IPS DF 4.7 (cell line): ENCODE results near the gene NPIPA2.
"Not testable (repeated sequence)": the region's sequence is repeated elsewhere in the genome, so short reads cannot be mapped to it uniquely, and the experiment has no call there.

Experiments used
- DNase-seq: peaks from one replicate; pipeline ENCODE4 v3.0.0-alpha.2; 2013; ENCODE audit warnings: low spot score; ENCODE audit errors: extremely low read depth

Gene NPIPA2

DNA sequence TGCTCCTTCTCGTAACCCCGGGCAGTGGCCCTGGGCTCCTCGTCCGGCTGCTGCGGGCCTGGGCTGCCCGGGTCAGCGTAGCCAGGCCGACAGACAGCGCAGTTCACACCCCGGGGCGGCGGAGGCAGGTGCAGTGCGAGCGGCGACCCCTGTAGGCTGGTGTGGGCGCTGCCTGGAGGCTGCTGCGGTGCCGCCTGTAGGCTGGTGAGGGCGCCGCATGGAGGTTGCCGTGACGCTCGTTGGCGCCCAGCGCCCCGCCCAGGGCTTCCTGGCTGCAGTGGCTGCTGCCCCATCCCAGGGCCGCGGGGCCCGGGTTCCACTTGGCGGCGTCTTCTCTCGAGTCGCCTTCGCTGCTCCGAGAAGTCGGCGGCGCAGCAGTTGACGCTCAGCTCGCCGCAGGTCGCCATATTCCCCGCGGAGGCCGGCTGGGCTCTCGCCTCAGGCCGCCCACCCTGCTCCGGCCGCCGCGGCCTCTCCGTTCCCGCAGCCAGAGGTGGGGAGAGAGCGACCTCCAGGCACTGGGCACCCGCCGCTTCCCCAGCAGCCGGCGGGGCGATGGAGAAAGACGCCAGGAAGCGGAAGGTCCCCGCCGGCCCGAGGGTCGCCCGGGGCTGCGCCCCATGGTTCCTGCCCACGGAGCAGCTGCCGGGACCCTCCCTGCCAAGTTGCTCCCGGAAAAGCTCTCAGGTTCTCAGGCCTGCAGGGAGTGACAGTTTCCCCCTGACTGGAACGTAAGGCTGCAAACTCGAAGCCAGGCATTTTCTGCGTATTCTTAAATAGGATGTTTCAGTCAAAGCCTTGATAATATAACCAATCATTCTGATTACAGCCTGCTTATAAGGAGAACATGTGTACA lies at the start of gene NPIPA2:
Gene NPIPA2 (plus strand): TSS at position 261 of the 856 bp plus-strand sequence. CDS start 5,533 bp downstream, outside the sequence.
- not testable (repeated sequence) for DNase-seq

DNA sequence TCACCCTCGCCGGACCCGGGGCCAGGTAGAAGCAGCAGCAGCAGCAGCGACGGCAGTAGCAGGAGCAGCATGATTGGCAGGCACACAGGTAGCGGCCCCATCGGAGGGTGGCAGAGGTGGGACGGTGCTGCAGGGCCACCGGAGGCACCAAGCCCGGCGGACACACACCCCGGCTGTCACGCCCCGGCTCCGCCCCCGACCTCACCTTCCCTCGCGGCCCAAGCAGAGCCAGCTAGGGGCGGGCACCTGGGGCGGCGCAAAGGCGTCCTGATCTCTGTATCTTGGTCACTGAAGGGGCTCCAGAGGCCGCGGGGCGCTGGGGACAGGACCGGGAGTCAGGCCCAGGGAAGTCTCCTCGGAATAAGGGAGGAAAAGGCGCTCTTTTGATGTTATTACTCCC lies 48.2 kb upstream of the NPIPA2 start, which contains the start of gene PLA2G10:
Gene PLA2G10 (minus strand): TSS at position 180 of the 400 bp plus-strand sequence. CDS start 79 bp downstream, at position 101.
- DNase-seq = not testable (repeated sequence)

DNA sequence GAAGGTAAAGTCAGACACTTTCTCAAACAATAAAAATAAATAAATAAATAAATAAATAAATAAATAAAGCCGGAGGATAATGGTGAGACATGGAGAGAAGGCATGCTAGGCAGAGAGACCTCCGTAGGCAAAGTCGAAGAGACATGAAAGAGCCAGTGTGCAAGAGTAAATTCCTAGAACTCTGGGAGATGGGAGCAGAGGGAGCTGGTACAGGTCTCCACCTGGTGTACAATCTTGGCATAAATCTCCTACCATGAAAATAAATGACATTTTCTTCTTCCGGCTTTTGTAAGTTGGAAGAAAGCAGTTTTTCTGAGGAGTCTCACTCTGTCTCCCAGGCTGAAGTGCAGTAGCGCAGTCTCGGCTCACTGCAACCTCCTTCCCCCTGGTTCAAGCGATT lies 40.5 kb upstream of the NPIPA2 start:
- not testable (repeated sequence) for DNase-seq

DNA sequence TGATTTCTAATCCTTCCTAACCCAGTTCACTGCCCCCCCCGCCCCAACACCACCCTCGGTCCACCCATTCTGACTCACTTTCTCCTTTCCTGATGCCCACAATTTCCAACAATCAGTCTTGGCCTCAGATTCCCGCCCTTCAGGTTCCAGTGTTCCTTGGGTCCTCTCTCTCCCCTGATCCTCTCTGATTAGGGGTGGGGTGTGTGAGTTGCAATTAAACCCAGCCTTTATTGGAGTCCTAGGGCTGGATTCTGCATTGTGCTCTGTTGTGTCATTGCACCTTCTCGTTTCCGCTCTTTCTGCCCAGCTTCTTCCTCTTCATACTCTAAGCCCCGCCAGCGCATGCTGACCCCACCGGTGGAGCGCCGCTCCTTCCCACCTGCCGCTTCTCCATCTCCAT lies 39.7 kb upstream of the NPIPA2 start:
- DNase-seq = not testable (repeated sequence)

DNA sequence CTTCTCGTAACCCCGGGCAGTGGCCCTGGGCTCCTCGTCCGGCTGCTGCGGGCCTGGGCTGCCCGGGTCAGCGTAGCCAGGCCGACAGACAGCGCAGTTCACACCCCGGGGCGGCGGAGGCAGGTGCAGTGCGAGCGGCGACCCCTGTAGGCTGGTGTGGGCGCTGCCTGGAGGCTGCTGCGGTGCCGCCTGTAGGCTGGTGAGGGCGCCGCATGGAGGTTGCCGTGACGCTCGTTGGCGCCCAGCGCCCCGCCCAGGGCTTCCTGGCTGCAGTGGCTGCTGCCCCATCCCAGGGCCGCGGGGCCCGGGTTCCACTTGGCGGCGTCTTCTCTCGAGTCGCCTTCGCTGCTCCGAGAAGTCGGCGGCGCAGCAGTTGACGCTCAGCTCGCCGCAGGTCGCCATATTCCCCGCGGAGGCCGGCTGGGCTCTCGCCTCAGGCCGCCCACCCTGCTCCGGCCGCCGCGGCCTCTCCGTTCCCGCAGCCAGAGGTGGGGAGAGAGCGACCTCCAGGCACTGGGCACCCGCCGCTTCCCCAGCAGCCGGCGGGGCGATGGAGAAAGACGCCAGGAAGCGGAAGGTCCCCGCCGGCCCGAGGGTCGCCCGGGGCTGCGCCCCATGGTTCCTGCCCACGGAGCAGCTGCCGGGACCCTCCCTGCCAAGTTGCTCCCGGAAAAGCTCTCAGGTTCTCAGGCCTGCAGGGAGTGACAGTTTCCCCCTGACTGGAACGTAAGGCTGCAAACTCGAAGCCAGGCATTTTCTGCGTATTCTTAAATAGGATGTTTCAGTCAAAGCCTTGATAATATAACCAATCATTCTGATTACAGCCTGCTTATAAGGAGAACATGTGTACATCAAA lies 38.9 kb upstream of the NPIPA2 start, which contains the start of gene NPIPA3:
Gene NPIPA3 (plus strand): TSS at position 256 of the 856 bp plus-strand sequence. CDS start 5,533 bp downstream, outside the sequence.
- not testable (repeated sequence) for DNase-seq

DNA sequence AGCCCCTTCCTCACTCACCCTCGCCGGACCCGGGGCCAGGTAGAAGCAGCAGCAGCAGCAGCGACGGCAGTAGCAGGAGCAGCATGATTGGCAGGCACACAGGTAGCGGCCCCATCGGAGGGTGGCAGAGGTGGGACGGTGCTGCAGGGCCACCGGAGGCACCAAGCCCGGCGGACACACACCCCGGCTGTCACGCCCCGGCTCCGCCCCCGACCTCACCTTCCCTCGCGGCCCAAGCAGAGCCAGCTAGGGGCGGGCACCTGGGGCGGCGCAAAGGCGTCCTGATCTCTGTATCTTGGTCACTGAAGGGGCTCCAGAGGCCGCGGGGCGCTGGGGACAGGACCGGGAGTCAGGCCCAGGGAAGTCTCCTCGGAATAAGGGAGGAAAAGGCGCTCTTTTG lies 9.1 kb upstream of the NPIPA2 start:
- not testable (repeated sequence) for DNase-seq

DNA sequence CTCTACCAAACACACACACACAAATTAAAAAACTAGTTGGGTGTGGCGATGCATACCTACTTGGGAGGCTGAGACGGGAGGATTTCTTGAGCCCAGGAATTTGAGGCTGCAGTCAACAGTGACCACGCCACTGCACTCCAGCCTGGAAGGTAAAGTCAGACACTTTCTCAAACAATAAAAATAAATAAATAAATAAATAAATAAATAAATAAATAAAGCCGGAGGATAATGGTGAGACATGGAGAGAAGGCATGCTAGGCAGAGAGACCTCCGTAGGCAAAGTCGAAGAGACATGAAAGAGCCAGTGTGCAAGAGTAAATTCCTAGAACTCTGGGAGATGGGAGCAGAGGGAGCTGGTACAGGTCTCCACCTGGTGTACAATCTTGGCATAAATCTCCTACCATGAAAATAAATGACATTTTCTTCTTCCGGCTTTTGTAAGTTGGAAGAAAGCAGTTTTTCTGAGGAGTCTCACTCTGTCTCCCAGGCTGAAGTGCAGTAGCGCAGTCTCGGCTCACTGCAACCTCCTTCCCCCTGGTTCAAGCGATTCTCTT lies 1.4 kb upstream of the NPIPA2 start:
- not testable (repeated sequence) for DNase-seq

DNA sequence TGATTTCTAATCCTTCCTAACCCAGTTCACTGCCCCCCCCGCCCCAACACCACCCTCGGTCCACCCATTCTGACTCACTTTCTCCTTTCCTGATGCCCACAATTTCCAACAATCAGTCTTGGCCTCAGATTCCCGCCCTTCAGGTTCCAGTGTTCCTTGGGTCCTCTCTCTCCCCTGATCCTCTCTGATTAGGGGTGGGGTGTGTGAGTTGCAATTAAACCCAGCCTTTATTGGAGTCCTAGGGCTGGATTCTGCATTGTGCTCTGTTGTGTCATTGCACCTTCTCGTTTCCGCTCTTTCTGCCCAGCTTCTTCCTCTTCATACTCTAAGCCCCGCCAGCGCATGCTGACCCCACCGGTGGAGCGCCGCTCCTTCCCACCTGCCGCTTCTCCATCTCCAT lies 539 bp upstream of the NPIPA2 start:
- not testable (repeated sequence) for DNase-seq

DNA sequence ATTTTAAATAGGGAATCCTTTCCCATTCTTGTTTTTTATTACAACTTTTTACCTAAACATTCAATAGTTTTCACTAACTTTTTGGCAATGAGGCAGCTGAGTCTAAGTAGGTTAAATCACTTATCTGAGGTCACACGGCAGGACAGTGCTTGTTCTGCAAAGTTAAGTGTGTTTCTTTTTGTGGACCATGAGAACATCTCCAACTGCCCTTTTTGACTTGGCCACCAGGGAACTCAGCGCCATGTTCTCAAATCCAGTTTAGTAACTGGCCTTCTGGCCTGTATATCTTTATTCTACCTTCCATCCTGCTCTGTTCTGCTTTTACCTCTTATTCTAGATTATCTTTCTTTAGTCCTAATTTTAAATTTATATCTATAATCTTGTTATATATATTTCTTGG lies 31.3 kb downstream of the NPIPA2 start:
- not testable (repeated sequence) for DNase-seq

DNA sequence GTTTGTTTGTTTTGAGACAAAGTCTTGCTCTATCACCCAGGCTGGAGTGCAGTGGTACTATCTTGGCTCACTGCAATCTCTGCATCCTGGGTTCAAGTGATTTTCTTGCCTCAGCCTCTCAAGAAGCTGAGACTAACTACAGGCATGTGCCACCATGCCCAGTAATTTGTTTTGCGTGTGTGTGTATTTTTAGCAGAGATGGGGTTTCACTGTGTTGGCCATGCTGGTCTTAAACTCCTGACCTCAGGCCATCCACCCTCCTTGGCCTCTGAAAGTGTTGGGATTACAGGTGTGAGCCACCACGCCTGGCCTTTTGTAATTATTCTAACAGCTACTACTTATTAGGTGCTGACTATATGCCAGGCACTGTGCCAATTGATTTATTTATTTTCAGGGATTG lies 33.3 kb downstream of the NPIPA2 start:
- DNase-seq = not testable (repeated sequence)

DNA sequence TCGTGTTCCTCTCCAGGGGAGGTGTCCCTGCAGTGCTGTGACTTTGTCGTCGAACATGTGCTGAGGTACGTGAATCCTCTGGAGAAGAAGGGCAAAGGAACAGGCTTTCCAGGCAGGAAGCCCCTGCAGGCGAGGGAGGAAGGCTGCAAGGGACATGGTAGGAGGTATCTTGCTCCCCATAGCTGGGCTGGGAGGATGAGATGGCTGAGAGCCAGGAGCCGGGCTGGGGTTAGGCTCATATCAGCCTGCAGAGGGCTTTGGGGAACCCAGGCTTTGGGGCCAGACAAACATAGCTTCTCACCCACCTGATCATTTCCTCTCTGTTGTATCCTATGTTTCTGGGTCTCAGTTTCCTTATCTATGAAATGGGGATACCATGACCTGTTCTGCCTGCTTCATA lies 34.4 kb downstream of the NPIPA2 start:
- not testable (repeated sequence) for DNase-seq

DNA sequence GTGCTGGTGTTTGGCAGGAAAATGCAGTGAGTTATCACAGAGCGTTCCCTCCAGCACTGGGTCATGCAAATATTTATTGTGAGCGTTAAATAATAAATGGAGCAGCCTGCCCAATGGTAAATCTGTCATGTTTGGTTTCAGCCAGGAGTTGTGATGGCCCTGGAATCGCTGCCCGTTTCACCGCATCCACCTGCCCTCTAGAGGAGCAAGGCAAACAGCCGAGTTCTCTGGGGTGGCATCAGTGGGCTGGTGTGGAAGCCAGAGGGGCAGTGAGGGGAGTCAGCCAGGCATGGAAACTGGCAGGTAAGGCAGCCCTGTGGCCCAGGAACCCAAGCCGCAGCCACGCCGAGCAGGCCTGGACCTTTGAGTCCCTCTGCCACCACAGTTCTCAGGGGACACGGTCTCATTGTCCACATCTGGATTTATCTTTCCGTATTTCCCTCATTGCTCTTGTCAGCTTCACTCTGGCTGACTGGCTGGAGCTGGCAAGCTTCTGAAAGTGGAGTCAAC lies 37.1 kb downstream of the NPIPA2 start:
- not testable (repeated sequence) for DNase-seq

DNA sequence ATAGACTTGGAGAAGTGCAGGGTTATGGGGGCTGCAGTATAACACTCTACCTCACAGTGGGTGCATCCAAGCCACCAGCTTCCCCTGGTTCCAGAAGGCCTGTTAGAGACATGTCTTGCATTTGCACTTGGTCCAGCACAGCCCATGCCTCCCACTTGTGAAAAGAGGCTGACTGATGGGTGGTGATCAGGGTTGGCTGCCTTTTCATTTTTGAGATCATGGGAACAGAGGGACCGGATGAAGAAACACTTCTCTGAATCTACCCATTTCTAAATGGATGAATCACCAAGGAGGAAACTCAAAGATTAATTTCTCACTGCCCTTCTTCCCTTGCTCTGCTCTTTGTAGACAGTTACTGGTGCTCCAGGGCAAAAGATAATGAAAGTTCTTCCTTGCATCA lies 43.8 kb downstream of the NPIPA2 start:
- DNase-seq = not testable (repeated sequence)

DNA sequence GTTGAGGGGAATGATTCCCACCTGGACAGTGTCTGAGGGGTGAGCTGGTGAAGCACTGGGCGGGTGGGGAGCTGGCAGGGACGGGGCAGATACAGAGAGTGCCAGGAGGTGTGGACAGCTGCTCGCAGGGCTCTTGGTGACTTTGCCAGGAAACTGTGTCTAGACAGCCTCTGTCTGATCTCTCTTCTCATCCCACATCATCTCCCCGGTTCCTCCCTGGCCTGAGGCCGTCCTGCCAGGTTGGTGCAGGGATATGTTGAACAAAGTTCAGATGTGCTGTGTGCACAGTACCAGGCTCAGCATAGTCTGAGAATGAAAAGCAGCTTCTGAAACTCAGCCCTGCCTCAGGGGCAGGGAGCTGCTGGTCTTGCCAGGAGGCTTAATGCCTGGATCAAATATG lies 47.2 kb downstream of the NPIPA2 start:
- not testable (repeated sequence) for DNase-seq

DNA sequence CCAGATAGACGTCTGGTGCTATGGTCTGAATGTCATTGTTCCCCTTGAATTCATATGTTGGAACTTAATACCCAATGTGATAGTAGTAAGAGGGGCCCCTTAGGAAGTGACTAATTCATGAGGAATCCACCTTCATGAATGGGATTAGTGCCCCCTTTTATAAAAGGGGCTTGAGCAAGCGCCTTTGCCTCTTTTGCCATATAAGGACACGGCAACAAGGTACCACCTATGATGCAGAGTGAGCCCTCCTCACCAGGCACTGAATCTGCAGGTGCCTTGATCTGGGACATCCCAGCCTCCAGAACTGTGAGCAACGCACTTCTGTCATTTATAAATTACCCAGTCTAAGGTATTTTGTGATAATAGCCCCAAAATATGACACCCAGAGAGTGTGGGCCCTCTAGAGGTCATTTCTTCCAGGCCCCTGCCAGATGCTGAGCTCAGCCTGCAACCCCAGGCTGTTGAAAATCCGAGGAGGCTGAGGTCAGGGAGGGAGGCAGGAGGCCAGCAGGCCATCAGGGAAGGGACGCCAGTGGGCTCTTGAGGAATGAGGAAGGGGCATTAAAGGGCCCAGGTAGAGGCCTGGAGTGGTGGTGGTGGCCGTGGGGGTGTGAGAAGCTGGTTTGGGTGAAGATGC lies 48.1 kb downstream of the NPIPA2 start:
- DNase-seq = not testable (repeated sequence)

DNA sequence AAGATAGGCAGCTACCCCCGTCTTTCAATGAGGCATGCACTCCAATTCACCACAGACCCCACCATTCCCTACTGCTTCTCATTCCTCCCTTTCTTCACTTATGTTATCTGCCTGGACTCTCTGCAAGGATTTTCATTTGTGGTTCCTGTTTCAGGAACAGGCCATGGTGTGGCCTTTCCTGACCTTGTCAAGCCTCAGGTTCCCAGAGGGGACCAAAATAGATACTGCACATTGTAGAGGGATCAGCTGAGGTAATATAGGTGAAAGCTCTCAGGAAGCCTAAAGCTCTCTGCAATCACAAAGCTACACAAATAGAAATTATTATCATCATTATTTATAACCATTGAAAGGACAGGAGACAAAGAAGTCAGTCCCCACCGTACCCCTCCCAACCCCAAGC lies 50.6 kb downstream of the NPIPA2 start:
- DNase-seq = not testable (repeated sequence)

DNA sequence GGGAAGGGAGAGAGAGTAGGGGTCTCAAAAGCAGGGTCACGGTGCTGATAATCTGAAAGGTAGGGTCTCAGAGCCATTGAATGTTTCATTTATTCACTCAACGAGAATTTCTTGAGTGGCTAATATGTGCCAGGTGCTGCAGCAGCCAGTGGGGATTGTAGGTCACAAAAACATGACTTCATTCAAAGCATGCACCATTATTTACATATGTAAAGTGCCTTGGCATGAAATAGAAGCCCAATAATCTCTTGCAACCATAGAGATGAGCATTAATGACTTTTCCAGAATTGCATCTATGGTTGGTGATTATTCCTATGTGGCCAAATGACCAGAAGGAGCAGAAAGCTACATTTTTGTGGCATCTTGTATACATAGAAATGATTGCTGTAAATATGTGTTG lies 55.2 kb downstream of the NPIPA2 start:
- not testable (repeated sequence) for DNase-seq

DNA sequence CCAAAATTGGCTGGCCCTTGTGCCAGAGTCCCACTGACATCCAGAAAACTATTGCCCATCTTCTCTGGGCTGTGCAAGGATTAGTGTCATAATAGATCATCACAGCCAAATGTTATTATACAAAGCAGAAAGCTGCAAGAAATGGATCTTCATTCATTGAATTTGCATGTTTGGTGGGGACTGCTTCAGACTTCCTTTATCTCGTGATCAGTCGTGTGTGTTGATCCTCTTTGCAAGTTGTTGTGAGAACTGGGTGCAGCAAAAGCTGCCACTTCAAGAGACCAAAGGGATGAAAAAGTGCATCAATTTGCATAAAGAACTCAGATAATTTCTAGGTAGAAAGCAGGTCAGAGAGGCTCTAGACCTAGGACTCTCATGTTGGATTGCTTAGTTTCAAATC lies 61.2 kb downstream of the NPIPA2 start:
- DNase-seq = not testable (repeated sequence)

DNA sequence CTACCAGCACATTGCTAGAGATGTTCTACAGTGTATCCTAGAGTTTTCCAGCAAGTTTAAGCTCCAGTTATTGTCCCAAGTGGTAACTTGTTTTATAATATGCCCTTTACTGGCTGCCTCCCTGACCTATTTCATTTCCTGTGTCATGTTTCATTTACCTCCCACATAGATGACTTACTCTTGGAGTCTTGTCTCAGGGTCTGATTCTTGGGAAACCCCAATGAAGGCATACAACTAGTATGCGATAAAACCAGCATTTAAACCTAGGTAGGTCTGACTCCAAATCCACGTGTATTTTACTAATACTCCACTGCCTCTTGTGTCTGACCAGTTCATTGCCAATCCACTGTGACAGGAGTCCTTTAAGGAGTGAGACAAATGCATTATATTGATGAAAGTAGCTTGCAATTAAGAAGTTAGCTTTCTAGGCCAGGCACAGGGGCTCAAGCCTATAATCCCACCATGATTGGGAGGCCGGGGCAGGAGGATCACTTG lies 64.9 kb downstream of the NPIPA2 start:
- not testable (repeated sequence) for DNase-seq

DNA sequence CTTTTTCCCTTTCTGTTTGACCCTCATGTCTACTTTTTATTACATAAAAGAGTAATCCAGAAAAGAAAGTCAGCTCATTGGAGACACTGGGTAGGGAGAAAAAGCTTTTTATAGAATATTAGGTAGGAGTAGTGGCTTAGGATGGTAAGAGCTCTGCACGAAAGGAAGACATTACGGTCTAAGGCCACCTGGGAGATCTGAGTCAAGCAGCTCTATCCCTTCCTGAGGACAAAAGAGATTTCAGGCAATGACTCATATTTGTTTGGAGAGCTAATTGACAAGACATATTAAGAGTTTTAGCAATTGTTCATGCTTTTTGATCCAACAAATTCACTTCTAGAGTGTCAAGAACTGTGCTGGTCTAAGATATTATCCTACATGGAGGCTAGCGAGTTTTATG lies 71.6 kb downstream of the NPIPA2 start:
- not testable (repeated sequence) for DNase-seq
